ENCODE results near the gene MEMO1.

DNA sequence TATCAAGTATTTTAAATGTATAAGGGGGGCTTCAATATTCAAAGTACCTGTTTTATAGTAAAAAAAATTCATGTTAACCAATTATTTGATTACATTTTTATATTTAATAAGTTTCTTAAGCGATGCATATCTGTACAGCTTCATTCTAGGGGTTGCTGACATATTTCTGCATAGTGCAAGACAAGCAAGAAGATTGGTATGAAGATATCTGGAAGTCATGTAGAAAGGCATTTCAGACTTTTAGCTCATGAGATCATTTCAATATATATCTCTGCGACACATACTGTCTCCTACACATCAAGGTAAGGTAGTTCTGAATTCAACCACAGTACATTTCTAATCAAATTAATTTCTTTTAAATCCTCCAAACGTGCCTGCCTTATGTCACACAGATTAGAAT, 73.1 kb downstream of the MEMO1 start:
- no peak for TF ChIP-seq EZH2 (IDR thresholded peaks at IDR 0.05; ENCODE audit: borderline replicate concordance, insufficient read depth, low read depth, low read length, poor library complexity, severe bottlenecking)
- TF ChIP-seq, protein P1, sequence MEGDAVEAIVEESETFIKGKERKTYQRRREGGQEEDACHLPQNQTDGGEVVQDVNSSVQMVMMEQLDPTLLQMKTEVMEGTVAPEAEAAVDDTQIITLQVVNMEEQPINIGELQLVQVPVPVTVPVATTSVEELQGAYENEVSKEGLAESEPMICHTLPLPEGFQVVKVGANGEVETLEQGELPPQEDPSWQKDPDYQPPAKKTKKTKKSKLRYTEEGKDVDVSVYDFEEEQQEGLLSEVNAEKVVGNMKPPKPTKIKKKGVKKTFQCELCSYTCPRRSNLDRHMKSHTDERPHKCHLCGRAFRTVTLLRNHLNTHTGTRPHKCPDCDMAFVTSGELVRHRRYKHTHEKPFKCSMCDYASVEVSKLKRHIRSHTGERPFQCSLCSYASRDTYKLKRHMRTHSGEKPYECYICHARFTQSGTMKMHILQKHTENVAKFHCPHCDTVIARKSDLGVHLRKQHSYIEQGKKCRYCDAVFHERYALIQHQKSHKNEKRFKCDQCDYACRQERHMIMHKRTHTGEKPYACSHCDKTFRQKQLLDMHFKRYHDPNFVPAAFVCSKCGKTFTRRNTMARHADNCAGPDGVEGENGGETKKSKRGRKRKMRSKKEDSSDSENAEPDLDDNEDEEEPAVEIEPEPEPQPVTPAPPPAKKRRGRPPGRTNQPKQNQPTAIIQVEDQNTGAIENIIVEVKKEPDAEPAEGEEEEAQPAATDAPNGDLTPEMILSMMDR (IDR thresholded peaks at IDR 0.05), result no peak
